ENCODE results near the gene SLCO4A1.

SLCO4A1 gene

DNA sequence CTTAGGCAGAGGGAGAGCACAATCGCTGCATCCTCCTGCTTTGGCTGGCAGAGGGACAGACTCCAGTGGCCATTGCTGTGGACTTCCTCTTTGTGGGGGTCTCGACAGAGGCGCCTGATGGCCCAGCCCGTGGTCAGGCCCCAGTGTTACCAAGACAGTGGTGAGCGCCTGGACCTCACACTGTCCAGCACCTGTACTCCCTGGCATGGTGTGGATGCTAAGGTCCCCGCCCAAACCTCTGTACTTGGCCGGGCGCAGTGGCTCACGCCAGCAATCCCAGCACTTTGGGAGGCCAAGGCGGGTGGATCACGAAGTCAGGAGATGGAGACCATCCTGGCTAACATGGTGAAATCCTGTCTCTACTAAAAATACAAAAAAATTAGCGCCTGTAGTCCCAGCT lies 64.0 kb downstream of the SLCO4A1 start:
- no peak for DNase-seq
- TF ChIP-seq GATA1 (IDR thresholded peaks at IDR 0.05; ENCODE audit: low read depth, low read length) (no peak), POLR2A (IDR thresholded peaks at IDR 0.05; ENCODE audit: low read length) (no peak)

DNA sequence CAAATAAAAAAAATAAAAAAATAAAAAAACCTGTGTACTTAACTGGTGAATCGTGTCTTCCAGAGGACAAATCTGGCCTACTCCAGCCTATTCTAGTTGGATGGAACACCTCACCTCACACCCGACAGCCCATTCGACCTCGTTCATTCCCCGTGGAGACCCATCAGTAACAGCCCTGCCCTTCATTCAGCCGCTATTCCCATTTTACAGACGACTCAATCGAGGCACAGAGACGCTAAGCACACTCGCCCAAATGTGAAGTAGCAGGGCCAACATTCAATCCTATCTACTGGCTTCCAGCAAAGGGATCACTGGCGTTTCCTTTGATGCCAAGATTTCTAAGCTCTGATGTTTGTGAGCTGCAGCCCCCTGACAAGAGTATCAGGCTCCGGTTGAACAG lies 64.6 kb downstream of the SLCO4A1 start:
- no peak for TF ChIP-seq POLR2A (IDR thresholded peaks at IDR 0.05; ENCODE audit: low read length)
- no peak for TF ChIP-seq GATA1 (IDR thresholded peaks at IDR 0.05; ENCODE audit: low read depth, low read length)
- no peak for DNase-seq

DNA sequence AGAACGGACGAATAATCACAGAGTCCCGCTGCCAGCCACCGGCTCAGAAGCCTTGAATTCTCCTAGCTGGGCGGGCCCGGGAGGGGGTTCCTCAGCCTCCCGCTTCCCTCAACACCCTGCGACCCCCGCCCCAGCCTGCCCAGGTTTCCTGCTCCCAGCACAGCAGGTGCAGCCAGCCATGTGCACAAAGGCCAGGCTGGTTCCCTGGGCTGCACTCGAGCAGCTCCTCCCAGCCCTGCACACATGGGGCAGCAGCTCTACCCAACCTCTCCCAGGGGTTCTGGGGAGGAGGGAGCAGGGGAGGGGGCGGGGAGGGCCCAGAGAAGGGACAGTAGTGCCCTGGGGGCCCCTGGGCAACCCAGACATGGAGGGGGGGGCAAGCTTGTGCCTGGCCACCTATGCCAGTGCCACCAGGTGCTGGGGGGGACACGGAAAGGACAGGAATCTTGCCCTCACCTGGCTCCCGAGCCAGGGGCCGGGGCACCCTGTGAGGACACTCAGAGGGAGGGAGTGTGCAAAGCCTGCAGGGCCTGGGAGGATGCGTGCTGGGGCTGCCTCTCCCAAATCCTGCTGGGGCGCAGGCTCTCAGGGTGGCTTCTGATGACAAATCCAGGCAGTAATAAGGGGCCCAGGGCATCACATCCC lies 65.1 kb downstream of the SLCO4A1 start:
- TF ChIP-seq GATA1 (IDR thresholded peaks at IDR 0.05; ENCODE audit: low read depth, low read length), result no peak
- TF ChIP-seq POLR2A (IDR thresholded peaks at IDR 0.05; ENCODE audit: low read length), result no peak

DNA sequence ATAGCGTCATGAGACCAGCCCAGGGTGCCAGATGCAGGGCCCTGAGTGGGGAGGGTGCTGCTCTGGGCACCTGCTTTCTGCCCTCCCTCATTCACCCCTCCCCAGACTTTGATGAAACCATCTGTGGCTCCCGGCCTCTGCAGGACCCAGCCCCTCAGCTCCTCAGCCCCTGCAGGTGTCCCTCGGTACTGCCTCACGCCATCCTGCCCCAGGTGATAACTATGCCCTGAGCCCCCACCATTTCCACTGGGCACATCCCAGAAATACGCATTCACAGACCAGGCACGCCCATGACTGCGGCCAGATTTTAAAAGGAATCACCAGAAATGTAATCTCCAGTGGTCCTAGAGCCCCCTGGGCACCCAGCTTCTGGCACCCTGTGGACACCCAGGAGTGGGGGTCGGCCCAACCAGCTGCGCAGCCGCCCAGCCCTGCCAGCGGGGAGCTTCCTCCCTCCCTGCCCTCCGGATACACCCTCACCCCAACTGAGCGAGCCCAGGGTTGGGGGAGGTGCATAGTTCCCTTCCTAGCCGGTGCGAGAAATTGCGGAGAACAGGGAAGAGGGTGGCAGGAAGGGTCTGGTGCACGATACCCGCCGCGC lies 65.7 kb downstream of the SLCO4A1 start:
- TF ChIP-seq POLR2A (IDR thresholded peaks at IDR 0.05; ENCODE audit: low read length) (no peak), GATA1 (IDR thresholded peaks at IDR 0.05; ENCODE audit: low read depth, low read length) (no peak)
- no peak for DNase-seq

More for the DNA sequence above, 65.1 kb downstream of the SLCO4A1 start:
- DNase-seq, result no peak

GRCh38 chr20:62708591-62709536 lies 66.6 kb downstream of the SLCO4A1 start, which contains the start of gene NTSR1:
NTSR1 (plus strand) TSS chr20:62708836; CDS start chr20:62709208, 372 bp downstream.
- no peak for DNase-seq
- TF ChIP-seq GATA1 (IDR thresholded peaks at IDR 0.05; ENCODE audit: low read depth, low read length), result no peak

DNA sequence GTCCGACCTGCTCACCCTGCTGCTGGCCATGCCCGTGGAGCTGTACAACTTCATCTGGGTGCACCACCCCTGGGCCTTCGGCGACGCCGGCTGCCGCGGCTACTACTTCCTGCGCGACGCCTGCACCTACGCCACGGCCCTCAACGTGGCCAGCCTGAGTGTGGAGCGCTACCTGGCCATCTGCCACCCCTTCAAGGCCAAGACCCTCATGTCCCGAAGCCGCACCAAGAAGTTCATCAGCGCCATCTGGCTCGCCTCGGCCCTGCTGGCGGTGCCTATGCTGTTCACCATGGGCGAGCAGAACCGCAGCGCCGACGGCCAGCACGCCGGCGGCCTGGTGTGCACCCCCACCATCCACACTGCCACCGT lies 67.2 kb downstream of the SLCO4A1 start:
- no peak for DNase-seq
- TF ChIP-seq POLR2A (IDR thresholded peaks at IDR 0.05; ENCODE audit: low read length) (no peak), GATA1 (IDR thresholded peaks at IDR 0.05; ENCODE audit: low read depth, low read length) (no peak)

DNA sequence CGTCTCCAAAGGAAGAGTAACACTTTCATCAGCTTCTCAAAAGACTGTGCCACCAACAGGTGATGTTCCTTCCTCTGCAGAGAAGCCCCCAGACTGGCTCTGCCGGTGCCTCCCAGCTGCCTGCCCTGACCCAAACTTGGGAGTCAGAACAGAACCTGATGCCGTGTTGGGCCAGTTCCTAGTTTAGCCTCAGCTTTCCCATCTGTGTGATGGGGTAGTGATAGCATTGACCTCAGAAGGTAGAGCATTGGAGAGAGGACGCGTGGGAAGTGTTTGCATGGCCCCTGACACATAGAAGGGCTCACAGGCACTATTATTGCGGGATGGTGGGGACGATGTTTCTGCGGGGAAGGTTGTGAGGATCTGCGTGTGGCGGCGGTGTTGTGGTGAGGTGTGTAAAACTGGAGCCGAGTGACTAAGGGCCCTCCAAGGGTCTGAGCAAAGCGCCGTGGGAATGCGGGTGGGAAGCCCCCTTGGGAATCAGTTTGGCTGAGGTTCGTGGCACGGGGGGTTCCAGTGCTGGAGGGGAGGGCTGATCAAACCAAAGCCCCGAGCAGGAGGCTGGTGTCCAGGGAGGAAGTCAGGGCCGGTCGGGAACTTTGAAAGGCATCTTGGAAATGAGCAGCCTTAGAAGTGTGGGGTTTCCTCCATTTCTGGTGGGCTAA lies 68.0 kb downstream of the SLCO4A1 start:
- DNase-seq, result no peak
- TF ChIP-seq POLR2A (IDR thresholded peaks at IDR 0.05; ENCODE audit: low read length) (no peak), GATA1 (IDR thresholded peaks at IDR 0.05; ENCODE audit: low read depth, low read length) (no peak)

GRCh38 chr20:62710886-62711702 lies 68.8 kb downstream of the SLCO4A1 start:
- TF ChIP-seq GATA1 (IDR thresholded peaks at IDR 0.05; ENCODE audit: low read depth, low read length), result no peak
- TF ChIP-seq POLR2A (IDR thresholded peaks at IDR 0.05; ENCODE audit: low read length), result no peak
- DNase-seq, result no peak

DNA sequence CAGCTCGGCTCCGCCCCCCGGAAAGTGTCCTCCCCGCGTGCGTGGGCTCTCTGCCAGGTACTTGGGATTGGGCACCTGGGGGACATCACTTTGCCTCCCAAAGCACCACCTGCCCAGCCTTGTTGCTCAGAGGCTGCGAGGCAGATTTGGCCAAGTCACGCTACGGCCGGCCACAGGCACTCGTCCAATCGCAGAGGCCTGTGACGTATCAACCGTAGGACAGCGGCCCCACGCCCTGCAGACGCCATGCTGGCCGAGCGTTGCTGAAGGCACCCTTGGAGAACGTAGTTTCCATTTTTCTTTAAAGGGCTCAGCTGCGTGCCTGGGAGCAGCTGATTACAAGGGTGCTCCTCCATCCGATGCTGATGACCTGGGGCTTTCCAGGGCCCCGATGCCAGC lies 69.4 kb downstream of the SLCO4A1 start:
- DNase-seq, result no peak
- TF ChIP-seq POLR2A (IDR thresholded peaks at IDR 0.05; ENCODE audit: low read length), result no peak
- no peak for TF ChIP-seq GATA1 (IDR thresholded peaks at IDR 0.05; ENCODE audit: low read depth, low read length)

- no peak for DNase-seq
- TF ChIP-seq POLR2A (IDR thresholded peaks at IDR 0.05; ENCODE audit: low read length), result no peak
Measured at GRCh38 chr20:62712606-62713005, 70.3 kb downstream of the SLCO4A1 start.

- DNase-seq, result no peak
- no peak for TF ChIP-seq POLR2A (IDR thresholded peaks at IDR 0.05; ENCODE audit: low read length)
- no peak for TF ChIP-seq GATA1 (IDR thresholded peaks at IDR 0.05; ENCODE audit: low read depth, low read length)
Measured at GRCh38 chr20:62714006-62714405, 71.7 kb downstream of the SLCO4A1 start.

GRCh38 chr20:62714799-62715198 lies 72.5 kb downstream of the SLCO4A1 start:
- no peak for DNase-seq
- TF ChIP-seq GATA1 (IDR thresholded peaks at IDR 0.05; ENCODE audit: low read depth, low read length), result no peak
- TF ChIP-seq POLR2A (IDR thresholded peaks at IDR 0.05; ENCODE audit: low read length), result no peak

DNA sequence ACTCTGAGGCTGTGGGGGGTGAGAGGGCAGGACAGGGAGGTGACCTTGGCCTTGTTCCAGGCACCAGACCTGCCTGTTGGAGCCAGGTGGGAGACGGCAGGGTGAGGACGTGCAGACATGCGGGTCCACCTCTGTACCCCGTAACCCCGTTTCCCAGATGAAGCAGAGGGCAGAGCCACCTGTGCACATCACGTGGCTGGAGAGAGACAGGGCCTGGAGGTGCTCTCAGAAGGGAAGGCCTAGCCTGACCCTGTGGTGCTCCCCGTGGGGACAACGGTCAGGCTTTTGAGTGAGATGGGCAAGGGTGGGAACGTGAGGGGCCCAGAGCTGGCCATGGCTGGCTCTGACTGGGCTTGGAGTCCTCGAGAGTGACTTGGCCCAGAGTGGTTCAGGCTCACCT lies 72.9 kb downstream of the SLCO4A1 start:
- no peak for DNase-seq
- no peak for TF ChIP-seq POLR2A (IDR thresholded peaks at IDR 0.05; ENCODE audit: low read length)
- no peak for TF ChIP-seq GATA1 (IDR thresholded peaks at IDR 0.05; ENCODE audit: low read depth, low read length)
